Aorta (tissue), 5 donors: ENCODE results near the gene NMT2. TPM values are rescaled to one million over a fixed set of nuclear protein-coding genes. Genes with fewer than 3 reads are reported as not detected.

Source experiments
- ATAC-seq: fragments of 200-7000 bp; cut with Tn5 transposase; one replicate; pipeline ENCODE4 v1.9.1; 2022; ENCODE audit warnings: moderate library complexity; ENCODE audit not compliant: low FRiP score
- DNase-seq, 2 donors: peaks; one replicate each; pipeline ENCODE4 v3.0.0-alpha.2; 2020
- H3K27ac ChIP-seq, 2 donors: one replicate each; pipeline ENCODE4 v1.5.1; 2013; ENCODE audit warnings: low read length in 2 of 2, mild to moderate bottlenecking in 2 of 2, moderate library complexity in 2 of 2, control low read depth in 1 of 2, inconsistent platforms in 1 of 2, low read depth in 1 of 2
- H3K27me3 ChIP-seq, 2 donors: one replicate each; pipeline ENCODE4 v1.6.1; 2013; ENCODE audit warnings: control low read depth in 1 of 2, low read length in 1 of 2, mild to moderate bottlenecking in 1 of 2, moderate library complexity in 1 of 2; ENCODE audit not compliant: insufficient read depth in 2 of 2, control insufficient read depth in 1 of 2
- H3K36me3 ChIP-seq, 2 donors: one replicate each; pipeline ENCODE4 v1.6.1; 2013; ENCODE audit warnings: control low read depth in 1 of 2, low read length in 1 of 2, mild to moderate bottlenecking in 1 of 2; ENCODE audit not compliant: insufficient read depth in 2 of 2, control insufficient read depth in 1 of 2
- H3K4me1 ChIP-seq, 2 donors: one replicate each; pipeline ENCODE4 v1.6.1; 2013; ENCODE audit warnings: low read length in 2 of 2, control low read depth in 1 of 2, mild to moderate bottlenecking in 1 of 2, moderate library complexity in 1 of 2; ENCODE audit not compliant: insufficient read depth in 2 of 2, control insufficient read depth in 1 of 2
- H3K4me3 ChIP-seq, 2 donors: one replicate each; pipeline ENCODE4 v1.5.1; 2013; ENCODE audit warnings: low read length in 2 of 2, control low read depth in 1 of 2, mild to moderate bottlenecking in 1 of 2
- H3K9me3 ChIP-seq: one replicate; pipeline ENCODE4 v1.6.1; 2013; ENCODE audit warnings: mild to moderate bottlenecking, low read length; ENCODE audit not compliant: control insufficient read depth
- WGBS, 2 donors: extraction: QIAGEN DNeasy Blood & Tissue Kit; methylation state at CpG; one replicate each; pipeline ENCODE4 v1.1.7; 2013; 5-methylcytosine and 5-hydroxymethylcytosine counted together
- intact Hi-C, 2 donors: fragments of 100-400 bp; cut with DNase I; formaldehyde crosslinking; loops; one replicate each; pipeline versions ENCODE4 v1.14.2 to v1.15.0; 2022
- polyA plus RNA-seq, 2 donors: library from polyadenylated mRNA; stranded (reverse); fragments of 200-250 nt; gene quantifications; one replicate each; pipeline ENCODE4 v1.2.3, GENCODE V29; 2013
- total RNA-seq, 2 donors: library from RNA; stranded (reverse); fragmentation: NEBNext Ultra II Directional; extraction: Animal tissue kit (Norgen Biotek cat#: 25700); gene quantifications; one replicate each; pipeline ENCODE4 v1.2.1, GENCODE V29; 2021
- donor health status: healthy with polysubstance abuse.
- donor health status: Bipolar disorder and iron deficiency.
- donor health status: DM: no; HTN: no; CAD: no.
- donor health status: DM: no; HTN: no; CAD: no.
- donor health status: DM: yes; HTN: yes; CAD: no.

The NMT2 gene
- total and polyA plus RNA-seq, 4 donors, result 11.9 to 20.4 (median 12.2) TPM

DNA sequence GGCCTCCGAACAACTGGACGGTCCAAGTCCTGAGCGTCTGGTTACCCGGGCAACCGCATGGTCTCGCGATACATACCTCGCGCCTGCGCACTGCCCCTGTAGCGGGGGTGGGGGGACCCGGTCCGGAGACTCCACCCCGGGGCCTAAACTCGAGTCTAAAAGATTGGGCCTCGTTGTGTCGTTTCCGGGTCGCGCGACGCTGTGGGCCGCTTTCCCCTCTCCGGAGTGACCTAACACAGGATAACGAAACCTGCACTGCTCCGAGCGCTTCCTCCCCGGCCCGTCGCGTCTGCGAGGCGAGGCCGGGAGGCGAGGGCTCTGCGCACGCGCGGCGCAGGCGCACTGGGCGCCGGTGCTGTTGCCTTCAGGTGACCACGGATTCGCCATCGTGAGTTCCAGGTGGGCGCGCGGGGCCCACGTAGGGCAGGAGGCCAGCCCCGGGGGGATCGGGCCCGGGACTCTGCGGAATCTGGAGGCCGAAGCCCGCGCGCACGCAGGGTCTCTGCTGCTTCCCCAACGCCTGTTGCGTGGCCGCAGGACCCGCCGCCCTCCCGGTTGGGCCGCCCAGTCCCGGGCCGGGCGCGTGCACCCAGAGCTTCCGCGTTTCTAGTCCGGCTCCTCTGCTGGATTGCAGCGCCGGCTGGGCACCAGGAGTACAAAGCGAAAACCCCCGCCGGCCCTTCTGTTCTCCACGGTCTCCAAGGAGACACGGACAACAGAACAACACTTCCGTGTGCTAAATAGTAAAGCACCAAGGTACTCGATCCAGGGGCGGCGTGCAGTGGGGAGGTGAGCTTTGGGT, 71.3 kb downstream of the NMT2 start, which contains the start of gene RPP38:
TSS of gene RPP38 (plus strand) at position 345 of the 802 bp plus-strand sequence. CDS start 5,960 bp downstream, outside the sequence.
- Histone ChIP-seq H3K4me1 (no peaks in the 10 kb centered on the region), H3K36me3 (no peaks in the 10 kb centered on the region), H3K27ac (peak within 1 kb of the TSS in 1 of 2 donors; percentile 60), H3K27me3 (no peaks in the 10 kb centered on the region), H3K9me3 (no peaks in the 10 kb centered on the region), H3K4me3 (peak within 1 kb of the TSS; percentile 38 to 75)
- DNase-seq, result peak; percentile 98 to 99
- 0 to 1% methylated on average over 82 to 84 of the region's 84 CpGs for WGBS, 2 donors
- intact Hi-C loops, result loop anchor here in 1 of 2 donors (5.0 to 10.0 kb wide), 2 partner anchors 140 to 222 kb away; partner anchors contain the start of genes MEIG1 and SUV39H2
- peak; percentile 99 for ATAC-seq

DNA sequence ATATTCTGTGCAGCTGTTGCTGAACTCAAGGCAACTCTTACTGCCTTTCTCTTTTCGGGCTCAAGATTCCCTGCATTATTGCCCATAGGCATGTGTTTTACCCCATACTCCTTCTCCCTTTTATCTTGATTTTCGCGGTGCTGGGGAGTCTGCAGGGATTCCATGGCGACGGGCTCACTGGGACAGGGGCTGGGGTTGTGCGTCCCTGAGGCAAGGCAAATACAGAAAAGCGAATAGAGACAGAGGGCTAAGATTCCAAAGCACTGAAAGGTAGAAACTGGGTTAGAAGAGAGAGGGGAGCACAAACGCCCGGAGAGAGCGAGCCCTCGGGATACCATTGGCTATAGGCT, 71.9 kb downstream of the NMT2 start:
- Histone ChIP-seq H3K27me3 (no peaks in the 10 kb centered on the region), H3K4me1 (no peaks in the 10 kb centered on the region), H3K27ac (no peak overlapping the region), H3K4me3 (no peak overlapping the region), H3K9me3 (no peaks in the 10 kb centered on the region), H3K36me3 (no peaks in the 10 kb centered on the region)
- ATAC-seq (peak; percentile 42), DNase-seq (no peak)
- WGBS, 2 donors, result 0 to 1% methylated on average over 11 of the region's 11 CpGs
- intact Hi-C loops, result loop anchor here in 1 of 2 donors (5.0 to 10.0 kb wide), 2 partner anchors 139 to 222 kb away; partner anchors contain the start of genes MEIG1 and SUV39H2

DNA sequence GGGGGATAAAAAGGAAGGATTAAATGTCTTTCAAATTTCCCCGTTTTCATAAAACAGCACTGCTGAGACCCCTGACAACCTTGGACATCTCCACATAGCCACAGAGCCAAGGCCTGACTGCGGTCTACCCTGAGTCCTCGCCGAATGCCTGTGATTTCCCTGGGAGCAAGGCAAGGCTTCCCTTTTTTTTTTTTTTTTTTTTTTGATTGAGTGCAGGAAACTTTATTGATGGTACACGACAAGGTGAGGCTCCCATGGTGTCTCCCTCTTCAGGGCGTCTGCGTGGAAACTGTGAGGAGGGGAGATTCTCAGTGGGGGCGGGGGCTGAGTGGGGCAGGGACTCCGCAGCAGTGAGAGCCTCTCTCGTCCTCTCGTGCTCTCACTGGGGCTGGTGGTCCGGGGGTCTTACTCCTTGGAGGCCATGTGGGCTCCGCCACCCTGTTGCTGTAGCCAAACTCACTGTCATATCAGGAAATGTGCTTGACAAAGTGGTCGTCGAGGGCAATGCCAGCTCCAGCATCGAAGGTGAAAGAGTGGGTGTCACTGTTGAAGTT, 75.6 kb downstream of the NMT2 start:
- no peak for ATAC-seq
- Histone ChIP-seq H3K27me3 (no peaks in the 10 kb centered on the region), H3K36me3 (no peaks in the 10 kb centered on the region), H3K27ac (no peak overlapping the region), H3K9me3 (no peaks in the 10 kb centered on the region), H3K4me3 (no peak overlapping the region), H3K4me1 (no peaks in the 10 kb centered on the region)
- intact Hi-C loops, result loop anchor here in 1 of 2 donors (10.0 kb wide), 1 partner anchor 218 kb away; the partner anchor contains the start of gene SUV39H2
- DNase-seq, result no peak
- WGBS, 2 donors, result 90 to 93% methylated on average over 16 of the region's 16 CpGs

DNA sequence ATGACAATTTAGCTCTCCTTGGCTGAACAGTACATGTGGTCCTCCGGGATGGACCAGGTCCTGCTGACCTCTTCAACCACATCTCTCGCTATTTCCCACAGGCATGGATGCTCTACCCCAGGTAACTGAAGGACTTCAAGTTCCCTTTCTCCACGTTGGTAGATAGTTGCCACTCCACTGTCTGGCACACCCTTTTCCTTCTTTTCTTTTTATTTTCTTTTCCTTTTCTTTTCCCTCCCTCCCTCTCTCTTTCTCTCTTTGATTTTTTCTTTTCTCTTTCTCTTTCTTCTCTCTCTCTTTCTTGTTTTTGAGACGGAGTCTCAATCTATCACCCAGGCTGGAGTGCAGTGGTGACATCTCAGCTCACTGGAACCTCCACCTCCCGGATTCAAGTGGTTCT, 77.1 kb downstream of the NMT2 start:
- H3K9me3 ChIP-seq, result no peaks in the 10 kb centered on the region
- no peaks in the 10 kb centered on the region for H3K4me1 ChIP-seq
- H3K36me3 ChIP-seq, result no peaks in the 10 kb centered on the region
- ATAC-seq (no peak), DNase-seq (no peak)
- H3K4me3 ChIP-seq, result no peak overlapping the region
- H3K27me3 ChIP-seq, result no peaks in the 10 kb centered on the region
- no peak overlapping the region for H3K27ac ChIP-seq
- intact Hi-C loops, result loop anchor here in 1 of 2 donors (10.0 kb wide), 1 partner anchor 217 kb away; the partner anchor contains the start of gene SUV39H2
- whole genome bisulfite sequencing, 2 donors, result 86% methylated on average over 5 of the region's 5 CpGs

DNA sequence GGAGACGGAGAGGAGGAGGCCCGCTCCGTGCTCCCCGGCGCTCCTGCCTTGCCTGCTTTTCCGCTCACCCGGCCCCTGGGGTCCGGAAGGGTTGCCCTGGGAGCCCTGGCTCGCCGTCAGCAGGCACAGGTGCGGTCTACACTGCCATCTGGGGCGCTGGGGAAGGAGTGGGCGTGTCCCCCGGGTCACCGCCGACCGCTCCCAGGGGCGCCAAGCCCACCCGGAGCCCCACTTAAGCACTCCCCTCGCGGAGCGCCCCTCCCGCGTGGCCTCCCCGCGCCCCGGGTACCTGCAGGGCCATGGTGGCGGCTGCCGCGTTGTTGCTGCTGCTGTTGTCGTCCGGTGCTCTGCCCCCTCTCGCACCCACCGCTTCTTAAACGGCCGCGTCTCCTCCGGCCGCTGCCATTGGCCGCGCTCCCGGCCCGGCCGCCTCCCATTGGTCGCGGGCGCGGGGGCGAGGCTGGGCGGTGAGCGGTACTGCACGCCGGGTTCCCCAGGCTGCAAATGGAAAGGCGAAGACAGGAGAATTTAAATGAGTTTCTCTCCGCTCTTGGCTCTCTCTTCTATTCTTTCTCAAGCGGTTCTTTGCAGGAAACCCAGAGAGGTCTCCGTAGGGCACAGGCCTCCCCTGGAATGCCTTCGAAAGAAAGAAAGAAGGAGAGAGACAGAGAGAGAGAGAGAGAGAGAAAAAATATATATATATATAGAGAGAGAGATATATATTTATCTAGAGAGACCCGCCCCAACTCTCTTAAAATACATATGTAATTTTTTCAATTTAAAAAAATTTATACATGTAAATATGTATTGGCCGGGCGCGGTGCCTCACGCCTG, 79.8 kb downstream of the NMT2 start, which contains the start of gene ACBD7:
TSS of gene ACBD7 (minus strand) at position 349 of the 834 bp plus-strand sequence. CDS start at position 301, 48 bp downstream.
- WGBS, 2 donors, result 6% methylated on average over 61 to 63 of the region's 63 CpGs
- no peaks in the 10 kb centered on the region for H3K4me1 ChIP-seq
- no peaks in the 10 kb centered on the region for H3K36me3 ChIP-seq
- intact Hi-C loops, result no loop called here
- ATAC-seq, result peak; percentile 94
- H3K4me3 ChIP-seq, result peak within 1 kb of the TSS; percentile 2 to 15
- no peak within 1 kb of the TSS for H3K27ac ChIP-seq
- H3K27me3 ChIP-seq, result no peaks in the 10 kb centered on the region
- H3K9me3 ChIP-seq, result no peaks in the 10 kb centered on the region
- DNase-seq, result peak; percentile 78 to 92

DNA sequence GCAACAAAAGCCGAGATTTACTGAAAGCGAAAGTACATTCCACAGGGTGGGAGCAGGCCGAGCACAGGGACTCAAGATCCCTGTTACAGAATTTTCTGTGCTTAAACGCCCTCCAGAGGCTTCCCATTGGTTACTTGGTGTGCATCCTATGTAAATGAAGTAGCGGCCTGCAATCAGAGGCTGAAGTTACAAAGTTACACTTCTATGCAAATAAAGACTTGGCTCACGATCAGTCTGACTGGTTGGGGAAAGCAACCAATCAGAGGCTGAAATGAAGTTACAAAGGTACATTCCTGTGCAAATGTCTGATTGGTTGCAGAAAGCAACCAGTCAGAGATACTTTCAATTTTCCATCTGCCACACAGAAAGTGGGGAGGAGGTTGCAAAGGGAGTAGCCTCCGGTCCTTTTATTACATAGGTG, 84.0 kb downstream of the NMT2 start:
- intact Hi-C loops, result no loop called here
- Histone ChIP-seq H3K36me3 (no peaks in the 10 kb centered on the region), H3K9me3 (no peaks in the 10 kb centered on the region), H3K4me3 (peak overlapping the region; percentile 61 to 86), H3K27ac (no peak overlapping the region), H3K27me3 (no peaks in the 10 kb centered on the region), H3K4me1 (no peaks in the 10 kb centered on the region)
- ATAC-seq (peak; percentile 78), DNase-seq (peak in 1 of 2 donors; percentile 48)
- 3 to 5% methylated on average over 7 of the region's 7 CpGs for WGBS, 2 donors

DNA sequence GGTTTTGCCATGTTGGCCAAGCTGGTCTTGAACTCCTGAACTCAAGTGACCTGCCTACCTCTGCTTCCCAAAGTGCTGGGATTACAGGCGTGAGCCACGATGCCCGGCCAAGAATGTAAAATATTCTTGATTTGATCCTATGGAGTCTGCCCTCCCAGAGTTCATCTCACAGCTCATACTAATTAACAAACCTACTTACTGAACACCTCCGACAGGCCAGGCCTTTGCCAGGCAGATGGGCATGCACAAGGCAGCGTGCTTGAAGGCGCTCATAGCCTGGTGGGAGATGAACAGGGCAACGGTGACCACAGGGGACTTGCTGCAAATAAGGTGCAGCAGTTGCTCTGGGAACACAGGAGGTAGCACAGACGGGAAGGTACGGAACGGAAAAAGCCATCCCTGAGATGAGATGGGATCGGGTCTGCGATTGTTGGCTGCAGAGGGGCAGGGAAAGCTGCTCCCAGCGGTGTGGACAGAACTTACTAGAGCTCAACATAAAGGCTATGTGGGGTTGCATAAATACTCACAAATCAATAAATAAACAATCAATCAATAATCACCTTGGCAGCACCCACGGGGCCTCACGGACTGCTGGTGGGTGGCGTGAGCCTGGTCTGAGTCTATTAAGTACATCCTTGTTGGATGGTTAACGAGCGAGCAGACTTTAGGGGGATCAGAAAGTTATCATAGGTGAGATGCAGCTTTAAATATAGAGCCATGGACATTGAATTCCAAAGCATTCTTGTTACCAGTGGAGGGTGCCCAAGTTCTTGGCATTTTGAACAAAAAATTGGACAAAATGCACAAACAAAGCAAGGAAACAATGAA, 84.6 kb downstream of the NMT2 start:
- H3K4me3 ChIP-seq, result peak overlapping the region; percentile 61 to 86
- H3K36me3 ChIP-seq, result no peaks in the 10 kb centered on the region
- no peaks in the 10 kb centered on the region for H3K9me3 ChIP-seq
- no peak for DNase-seq
- peak overlapping the region in 1 of 2 donors; percentile 70 for H3K27ac ChIP-seq
- intact Hi-C loops, result no loop called here
- ATAC-seq, result no peak
- H3K4me1 ChIP-seq, result no peaks in the 10 kb centered on the region
- H3K27me3 ChIP-seq, result no peaks in the 10 kb centered on the region
- WGBS, 2 donors, result 42 to 44% methylated on average over 18 of the region's 18 CpGs

DNA sequence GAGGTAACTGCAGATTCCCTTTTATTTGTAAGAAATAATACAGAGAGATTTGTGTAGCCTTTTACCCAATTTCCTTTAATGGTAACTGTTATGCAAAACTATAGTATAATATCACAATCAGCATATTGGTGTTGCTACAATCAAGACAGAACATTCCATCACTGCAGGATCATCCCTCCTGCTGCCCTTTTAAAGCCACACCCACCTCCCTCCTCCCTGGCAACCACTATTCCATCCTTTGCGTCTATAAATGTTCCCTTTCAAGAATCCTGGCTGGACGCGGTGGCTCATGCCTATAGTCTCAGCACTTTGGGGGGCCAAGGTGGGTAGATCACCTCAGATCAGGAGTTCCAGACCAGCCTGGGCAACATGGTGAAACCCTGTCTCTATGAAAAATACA, 93.1 kb downstream of the NMT2 start:
- no peak for DNase-seq
- Histone ChIP-seq H3K36me3 (no peaks in the 10 kb centered on the region), H3K4me1 (no peaks in the 10 kb centered on the region), H3K4me3 (no peak overlapping the region), H3K27ac (no peak overlapping the region), H3K27me3 (no peaks in the 10 kb centered on the region), H3K9me3 (no peaks in the 10 kb centered on the region)
- 95 to 98% methylated on average over 3 of the region's 3 CpGs for WGBS, 2 donors
- no peak for ATAC-seq
- intact Hi-C loops, result no loop called here
